M059J (cell line): ENCODE measurements around the gene SLC7A14. TPM values are rescaled to one million over a fixed set of nuclear protein-coding genes. Genes with fewer than 3 reads are reported as not detected.
A peak's percentile ranks its signal among the peaks of the same experiment; 100 is the strongest.

Experiments
- DNase-seq: peaks from one replicate; pipeline ENCODE4 v3.0.0-alpha.2; 2012; ENCODE audit warnings: low read depth
- total RNA-seq: library from RNA; depleted of rRNA; stranded (reverse); fragments of >200 nt; shearing (Covaris generic); gene quantifications from 2 replicates; pipeline ENCODE4 v1.2.3, GENCODE V29; 2014; rRNA removed

SLC7A14 gene
- total RNA-seq, 1 experiment from 2014 or later: 2.9 TPM

DNA sequence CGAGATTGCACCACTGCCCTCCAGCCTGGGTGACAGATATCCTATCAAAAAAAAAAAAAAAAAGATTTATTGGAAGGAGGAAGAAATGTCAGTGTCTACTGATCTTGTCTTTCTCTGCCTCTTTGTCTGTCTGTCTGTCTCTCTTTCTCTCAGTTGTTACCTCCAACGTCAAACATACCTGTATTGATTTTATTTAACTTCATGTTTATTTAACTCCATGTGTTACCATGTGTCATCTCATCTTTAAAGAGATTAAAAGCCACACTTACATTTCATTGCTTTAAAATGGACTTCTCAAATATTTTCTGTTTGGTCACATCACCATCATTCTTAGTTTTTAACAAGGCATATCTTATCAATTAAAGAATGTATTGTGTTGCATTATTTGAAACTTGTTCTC, 157.8 kb downstream of the SLC7A14 start:
- DNase-seq: no peak

DNA sequence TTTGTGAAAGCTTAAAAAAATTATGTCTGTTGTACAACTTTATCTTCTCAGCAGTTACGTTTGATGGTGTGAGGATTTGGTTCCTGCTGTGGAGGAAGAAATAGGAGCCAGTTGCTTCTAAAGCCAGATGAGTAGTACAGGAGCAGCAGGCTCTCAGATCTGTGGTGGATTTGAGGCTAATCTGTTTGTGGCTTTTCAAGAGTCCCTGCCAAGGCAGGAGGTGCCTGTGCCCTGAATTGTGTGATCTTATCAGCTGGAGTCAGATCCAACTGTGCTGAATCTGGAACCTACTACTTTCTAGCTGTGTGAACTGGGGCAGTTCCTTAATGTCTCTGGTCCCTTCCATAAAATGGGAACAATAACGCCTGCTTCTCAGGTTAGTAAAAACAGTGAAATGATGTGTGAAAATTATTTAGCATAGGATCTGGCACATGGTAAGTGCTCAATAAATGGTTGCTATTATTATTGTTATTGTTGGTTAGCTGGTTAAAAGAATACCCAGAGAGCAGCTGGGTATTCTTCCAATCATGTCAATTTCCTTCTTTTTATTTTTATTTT, 159.6 kb downstream of the SLC7A14 start:
- DNase-seq: peak; percentile 82

DNA sequence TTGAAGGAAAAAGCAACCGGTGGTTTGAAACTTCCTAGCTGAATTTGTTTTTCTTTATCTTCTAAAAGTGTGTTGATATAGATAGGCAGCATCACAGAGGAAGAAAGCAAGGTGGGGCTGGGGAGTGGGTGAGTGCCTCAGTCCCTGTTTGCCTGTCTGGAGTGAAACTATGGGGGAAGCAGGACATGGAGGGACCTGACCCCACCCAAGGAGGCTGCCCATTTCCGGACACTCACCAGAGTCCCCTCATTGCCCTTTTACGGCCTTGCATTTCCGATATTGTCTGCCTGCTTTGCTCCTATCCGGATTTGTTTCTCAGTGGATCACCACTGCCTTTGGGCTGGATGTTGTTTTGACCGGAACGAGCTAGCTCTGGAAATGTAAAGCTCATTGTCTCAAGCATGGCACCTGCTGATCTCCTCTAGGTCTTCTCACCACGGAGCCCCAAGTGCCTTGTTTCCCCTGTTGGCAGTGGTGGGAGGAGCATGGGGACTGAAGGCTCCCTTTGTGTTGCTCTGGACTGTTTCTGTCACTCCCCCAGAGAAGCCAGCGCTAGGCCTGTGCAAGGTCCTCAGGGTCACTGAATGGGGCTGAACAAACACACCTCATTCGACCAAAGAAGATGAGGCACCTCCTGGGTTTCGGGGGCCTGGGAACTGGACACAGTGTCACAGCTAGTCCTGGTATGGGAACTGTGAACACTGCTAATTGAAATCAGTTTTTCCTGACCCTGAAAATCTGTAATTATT, 160.2 kb downstream of the SLC7A14 start:
- no peak for DNase-seq

DNA sequence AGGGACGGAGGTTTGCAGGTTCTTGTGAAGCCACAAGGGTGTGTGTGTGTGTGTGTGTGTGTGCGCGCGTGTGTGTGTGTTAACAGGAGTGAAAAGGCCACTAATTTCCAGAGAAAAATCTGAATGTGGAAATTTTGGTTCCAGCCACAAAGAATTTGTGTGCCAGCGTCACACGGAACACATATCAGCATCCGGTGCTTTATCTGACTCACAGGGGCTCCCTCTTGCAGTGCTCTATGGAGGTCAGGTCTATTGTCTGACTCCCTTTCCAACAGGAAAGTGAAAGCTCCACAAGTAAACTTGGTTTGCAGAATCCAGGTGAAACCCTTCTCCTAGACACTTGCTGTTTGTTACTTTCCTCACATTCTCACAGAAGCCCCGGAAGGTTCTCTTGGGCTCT, 161.0 kb downstream of the SLC7A14 start:
- DNase-seq: no peak

DNA sequence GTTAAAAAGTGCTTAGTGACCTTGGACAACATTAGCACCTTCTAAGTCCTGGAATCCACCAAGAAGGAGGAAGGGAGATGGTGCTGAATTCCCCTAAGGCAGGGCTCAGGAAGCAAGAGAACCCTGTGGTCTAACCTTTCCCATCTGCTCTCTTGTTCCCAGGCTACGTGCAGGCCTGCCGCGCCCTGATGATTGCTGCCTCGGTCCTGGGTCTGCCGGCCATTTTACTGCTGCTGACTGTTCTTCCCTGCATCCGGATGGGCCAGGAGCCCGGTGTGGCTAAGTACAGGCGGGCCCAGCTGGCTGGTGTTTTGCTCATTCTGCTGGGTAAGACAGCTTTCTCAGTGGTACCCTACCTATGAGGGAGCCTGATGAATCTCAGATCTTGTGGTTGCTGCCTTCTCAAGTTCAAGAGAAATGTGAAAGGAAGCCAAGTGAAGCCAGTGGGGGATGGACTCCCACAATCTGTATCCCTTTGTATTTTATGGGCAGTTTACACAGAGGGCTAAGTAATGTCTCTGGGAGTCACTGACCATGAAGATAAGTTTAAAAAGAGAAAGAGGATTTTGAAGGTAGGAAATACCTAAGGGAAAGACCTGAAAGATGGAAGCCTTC, 162.8 kb downstream of the SLC7A14 start:
- peak; percentile 61 for DNase-seq

DNA sequence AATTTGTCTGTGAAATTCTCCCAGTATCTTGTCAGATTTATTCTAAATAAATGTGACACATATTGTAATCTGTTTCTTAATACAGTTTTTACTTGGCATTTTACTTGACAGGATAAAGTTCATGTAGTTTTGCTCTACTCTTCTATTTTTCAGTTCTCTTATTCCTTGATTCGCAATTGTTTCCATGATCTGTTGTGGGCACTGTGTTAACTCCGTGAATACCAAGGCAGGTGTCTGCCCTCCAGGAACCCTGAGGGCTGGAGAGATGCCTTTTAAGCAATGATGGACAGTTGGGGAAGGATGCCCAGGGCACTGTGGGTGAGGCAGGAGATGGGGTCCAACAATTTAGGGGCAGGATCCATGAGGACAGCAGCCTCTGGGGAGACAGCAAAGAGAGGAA, 164.1 kb downstream of the SLC7A14 start:
- DNase-seq: no peak

DNA sequence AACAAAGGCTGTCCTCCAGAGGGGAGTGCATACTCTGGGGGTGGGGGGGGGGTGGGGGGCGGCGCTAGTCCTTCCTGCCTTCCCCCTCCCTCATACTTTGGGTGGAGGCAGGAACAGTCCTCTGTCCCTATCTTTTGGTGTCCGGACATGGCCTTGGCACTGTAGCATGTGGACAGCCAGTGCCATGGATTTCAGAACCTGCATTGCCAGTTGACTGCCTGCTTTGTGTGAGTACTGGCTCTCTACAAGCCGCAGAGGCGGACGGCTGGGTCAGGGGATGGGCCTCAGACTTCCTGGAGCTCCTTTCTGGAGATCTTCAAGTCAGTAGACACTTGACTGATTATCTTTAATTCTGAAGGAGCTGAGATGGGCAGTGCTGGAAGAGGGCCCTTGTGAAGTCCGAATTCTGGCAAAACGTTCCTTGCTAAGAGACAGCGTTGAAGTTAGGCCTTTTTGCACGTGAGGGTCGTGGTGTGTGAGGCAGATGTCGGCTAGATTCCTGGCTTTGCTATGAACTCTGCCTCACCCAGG, 164.7 kb downstream of the SLC7A14 start:
- DNase-seq: no peak

DNA sequence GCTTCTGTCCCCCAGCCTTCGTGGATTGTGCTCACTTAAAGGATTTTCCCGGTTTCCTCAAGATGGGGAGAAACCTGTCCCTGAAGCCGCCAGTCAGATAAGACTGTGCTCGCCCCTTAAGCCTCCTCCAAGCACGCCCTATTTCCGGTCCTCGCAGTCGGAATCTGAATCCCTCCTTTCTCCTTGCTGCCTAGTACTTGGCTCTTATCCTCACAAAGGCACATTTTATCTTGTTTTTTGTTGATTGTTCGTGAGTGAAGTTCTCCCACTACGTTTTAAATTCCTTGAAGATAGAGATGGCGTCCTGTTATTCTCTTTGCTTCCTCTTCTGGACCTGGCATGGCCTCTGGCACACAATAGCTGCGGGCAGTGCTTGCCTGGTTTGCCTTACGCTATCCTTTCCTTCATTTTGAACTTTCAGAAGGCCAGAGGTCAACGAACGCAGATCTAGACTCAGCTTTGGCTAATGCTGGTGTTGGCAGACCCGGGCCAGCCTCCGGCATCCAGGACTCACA, 165.5 kb downstream of the SLC7A14 start:
- DNase-seq: no peak

DNA sequence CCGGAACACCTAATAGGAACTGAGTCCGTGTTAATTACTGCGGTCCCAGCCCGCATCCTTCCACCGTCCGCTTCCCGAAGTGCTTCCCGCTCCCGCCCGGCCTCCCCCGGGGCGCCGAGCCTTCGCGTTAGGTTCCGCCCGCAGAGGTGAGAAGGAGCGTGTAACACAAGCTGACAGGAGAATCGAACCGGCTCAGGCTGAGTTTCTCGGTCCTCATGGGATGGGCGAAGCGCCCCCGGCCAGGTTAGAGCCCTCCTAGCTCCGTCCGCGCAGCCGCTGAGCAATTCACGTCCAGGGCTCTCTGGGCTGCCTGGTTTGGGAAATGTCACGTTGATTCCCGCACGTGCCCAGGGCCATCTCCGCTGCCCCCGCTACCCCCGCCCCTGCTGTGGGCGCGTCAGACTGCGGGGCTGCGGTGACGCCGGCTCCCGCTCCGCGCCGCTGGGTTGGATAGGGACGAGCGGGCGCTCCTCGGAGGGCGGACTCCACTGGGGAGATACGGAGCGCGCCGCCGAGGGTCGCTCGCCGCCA, 166.3 kb downstream of the SLC7A14 start:
- no peak for DNase-seq

DNA sequence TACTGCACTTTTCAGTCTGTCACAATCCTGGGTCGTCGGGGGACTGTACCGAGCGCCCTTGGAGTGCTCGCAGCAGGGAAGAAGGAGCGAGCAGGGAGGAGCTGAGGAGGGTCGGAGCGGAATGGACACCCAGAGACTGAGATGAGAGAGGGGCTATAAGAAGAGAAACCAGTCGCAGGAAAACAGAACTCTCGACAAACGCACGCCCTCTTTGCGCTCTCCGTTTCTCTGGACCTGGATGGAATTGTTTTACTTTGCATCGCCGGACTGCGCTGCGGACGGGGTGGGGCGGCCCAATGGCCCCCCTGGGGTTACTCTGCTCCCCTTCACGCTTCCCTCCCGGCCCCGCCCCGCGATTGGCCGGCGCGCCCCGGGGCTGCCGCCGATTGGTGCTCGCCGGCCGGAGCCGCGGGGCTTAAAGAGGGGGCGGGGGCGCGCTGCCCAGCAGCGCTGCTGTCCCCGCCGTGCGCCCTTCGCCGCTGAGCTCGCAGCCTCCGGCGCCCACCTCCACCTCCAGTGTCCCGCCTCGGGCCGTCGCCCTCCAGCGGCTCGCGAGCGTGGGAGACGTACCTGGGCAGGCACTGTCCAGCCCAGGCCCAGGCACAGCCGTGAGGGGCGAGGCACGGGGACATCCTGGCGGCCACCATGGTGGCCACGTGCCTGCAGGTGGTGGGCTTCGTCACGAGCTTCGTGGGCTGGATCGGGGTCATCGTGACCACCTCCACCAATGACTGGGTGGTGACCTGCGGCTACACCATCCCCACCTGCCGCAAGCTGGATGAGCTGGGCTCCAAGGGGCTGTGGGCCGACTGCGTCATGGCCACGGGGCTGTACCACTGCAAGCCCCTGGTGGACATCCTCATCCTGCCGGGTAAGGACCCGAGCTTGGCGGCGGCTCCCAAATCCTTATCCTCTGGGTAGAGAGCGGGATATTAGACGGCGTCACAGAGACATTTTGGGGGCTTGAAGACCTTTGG, 167.2 kb downstream of the SLC7A14 start, which contains the start of gene CLDN11:
CLDN11 (plus strand) TSS at position 447 of the 977 bp plus-strand sequence; CDS start at position 646, 199 bp downstream.
- peak; percentile 61 for DNase-seq

DNA sequence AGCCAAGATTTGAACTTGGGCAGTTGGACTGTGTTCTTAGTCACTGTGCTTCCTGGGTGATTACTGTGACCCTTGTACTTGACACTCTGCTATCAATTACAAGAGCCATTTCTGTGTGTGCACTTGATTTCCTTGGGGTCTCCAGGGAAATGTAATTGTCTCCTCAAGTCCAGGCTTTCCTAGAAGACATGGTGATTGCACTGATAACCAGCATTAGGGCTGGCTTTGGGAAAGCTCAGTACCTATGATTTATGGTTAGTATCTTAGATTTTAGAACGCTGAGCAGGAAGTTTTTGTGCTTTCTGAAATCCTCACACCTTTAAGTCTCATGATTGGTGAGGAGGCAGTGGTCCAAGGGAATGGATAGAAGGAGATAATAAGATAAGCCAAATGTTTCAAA, 168.8 kb downstream of the SLC7A14 start:
- no peak for DNase-seq

DNA sequence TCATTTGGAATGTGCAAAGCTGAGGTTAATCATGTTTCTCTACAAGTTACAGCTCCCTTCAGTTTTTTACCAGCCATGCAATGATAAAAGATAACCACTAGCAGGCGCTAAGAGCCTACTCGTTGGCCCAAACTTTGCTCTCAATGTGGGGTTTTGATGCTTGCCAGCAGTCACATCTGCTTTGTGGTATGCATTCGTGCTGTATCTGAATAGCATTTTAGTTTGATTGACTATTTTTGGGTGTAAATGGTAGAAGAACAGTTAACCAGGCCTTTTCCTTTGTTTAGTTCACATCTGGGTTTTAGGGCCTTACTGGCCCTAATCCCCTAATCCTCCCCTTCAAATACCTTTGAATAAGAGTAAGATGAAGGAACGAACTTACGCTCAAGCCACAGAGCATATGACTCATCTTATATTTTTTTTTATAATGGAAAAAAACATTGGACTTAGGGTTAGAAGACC, 171.6 kb downstream of the SLC7A14 start:
- DNase-seq: peak; percentile 89

DNA sequence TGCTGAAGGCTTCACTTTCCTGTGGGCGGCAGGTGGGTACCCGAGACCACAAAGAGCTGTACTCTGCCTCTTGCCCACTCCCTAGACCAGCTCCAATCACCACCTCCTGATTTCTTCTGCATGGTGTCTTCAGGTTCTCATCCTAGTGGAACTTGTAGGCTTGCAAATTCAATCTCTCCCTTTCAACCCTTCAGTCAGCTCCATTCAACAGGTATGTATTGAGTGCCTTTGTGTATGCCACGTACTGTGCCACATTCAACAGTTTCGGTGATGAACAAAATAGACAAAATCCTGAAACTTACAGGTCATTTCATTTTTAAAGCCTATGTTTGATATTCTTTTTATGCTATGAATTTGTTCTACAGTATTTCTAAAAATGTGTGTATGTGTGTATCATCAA, 172.6 kb downstream of the SLC7A14 start:
- no peak for DNase-seq

DNA sequence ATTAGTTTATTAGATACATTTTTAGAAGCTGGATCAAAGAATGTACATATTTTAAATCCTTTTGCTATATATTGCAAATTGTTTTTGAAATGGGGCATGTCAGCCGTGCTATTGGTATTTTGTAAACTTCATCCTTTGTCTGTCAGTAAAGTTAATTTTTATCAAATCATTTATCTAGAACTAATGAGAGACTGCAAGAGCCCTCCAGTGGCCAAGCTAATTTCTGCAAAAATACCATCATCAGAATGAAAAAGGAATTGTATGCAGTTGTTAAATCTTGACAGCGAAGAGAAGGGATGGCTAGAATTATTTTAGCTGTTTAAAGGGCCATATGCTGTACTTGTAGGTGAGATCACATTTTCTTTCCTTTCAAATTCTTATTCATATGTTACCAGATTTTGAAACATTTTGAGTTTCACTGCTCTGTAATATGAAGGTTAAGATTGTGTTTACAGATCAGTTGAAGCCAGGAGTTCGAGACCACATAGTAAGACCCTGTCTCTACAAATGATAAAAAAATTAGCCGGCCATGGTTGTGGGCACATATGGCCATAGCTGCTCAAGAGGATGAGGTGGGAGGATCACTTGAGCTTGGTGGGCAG, 175.3 kb downstream of the SLC7A14 start:
- peak; percentile 64 for DNase-seq

Other genes with a start within 250 kb of the SLC7A14 start
- 33.5 and 36.8 TPM in 2 replicates for gene SKIL, start 228.4 kb downstream of the SLC7A14 start, total RNA-seq
- gene CLDN11, start 167.2 kb downstream of the SLC7A14 start, total RNA-seq: 39.0 and 39.7 TPM in 2 replicates